ENCODE results near the gene CDKAL1.

- no peak for TF ChIP-seq POLR2AphosphoS5 (IDR thresholded peaks at IDR 0.05)
- TF ChIP-seq CTCF (IDR thresholded peaks at IDR 0.05) = no peak
- no peak for TF ChIP-seq POLR2A (IDR thresholded peaks at IDR 0.05)
Observed at GRCh38 chr6:21128601-21129000, 594.3 kb downstream of the CDKAL1 start.
